Measurements from ENCODE around the gene DOK5.

DOK5 gene

GRCh38 chr20:54488442-54488841, 13.0 kb downstream of the DOK5 start:
- TF ChIP-seq CTCF (conservative IDR thresholded peaks at IDR 0.05; ENCODE audit: low read depth, low read length), result no peak
- no peak overlapping the region for H3K4me3 ChIP-seq (ENCODE audit: low read depth, low read length)
- DNase-seq (ENCODE audit: low read depth), result no peak

- no peak for TF ChIP-seq CTCF (conservative IDR thresholded peaks at IDR 0.05; ENCODE audit: low read depth, low read length)
- no peak overlapping the region for H3K4me3 ChIP-seq (ENCODE audit: low read depth, low read length)
- DNase-seq (ENCODE audit: low read depth), result no peak
Observed at GRCh38 chr20:54491506-54491905, 16.1 kb downstream of the DOK5 start.

GRCh38 chr20:54494303-54495006, 19.1 kb downstream of the DOK5 start:
- no peak overlapping the region for H3K4me3 ChIP-seq (ENCODE audit: low read depth, low read length)
- no peak for DNase-seq (ENCODE audit: low read depth)
- TF ChIP-seq CTCF (conservative IDR thresholded peaks at IDR 0.05; ENCODE audit: low read depth, low read length), result no peak

- DNase-seq (ENCODE audit: low read depth), result no peak
- TF ChIP-seq CTCF (conservative IDR thresholded peaks at IDR 0.05; ENCODE audit: low read depth, low read length), result no peak
- H3K4me3 ChIP-seq (ENCODE audit: low read depth, low read length), result no peak overlapping the region
Observed at GRCh38 chr20:54497931-54498718, 22.7 kb downstream of the DOK5 start.

- DNase-seq (ENCODE audit: low read depth), result no peak
- no peak for TF ChIP-seq CTCF (conservative IDR thresholded peaks at IDR 0.05; ENCODE audit: low read depth, low read length)
- H3K4me3 ChIP-seq (ENCODE audit: low read depth, low read length), result no peak overlapping the region
Observed at GRCh38 chr20:54499111-54499510, 23.7 kb downstream of the DOK5 start.

- no peak for TF ChIP-seq CTCF (conservative IDR thresholded peaks at IDR 0.05; ENCODE audit: low read depth, low read length)
- no peak overlapping the region for H3K4me3 ChIP-seq (ENCODE audit: low read depth, low read length)
- DNase-seq (ENCODE audit: low read depth), result no peak
Observed at GRCh38 chr20:54502179-54502578, 26.8 kb downstream of the DOK5 start.
